ENCODE data around the gene ASPHD1. TPM values are rescaled to one million over a fixed set of nuclear protein-coding genes. Genes with fewer than 3 reads are reported as not detected.

ASPHD1 gene
- total and polyA plus RNA-seq, 2 of the 8 experiments (the other 6 are each of a cell fraction or from before 2014, with no cell fraction given) = 14.5 to 18.6 TPM

DNA sequence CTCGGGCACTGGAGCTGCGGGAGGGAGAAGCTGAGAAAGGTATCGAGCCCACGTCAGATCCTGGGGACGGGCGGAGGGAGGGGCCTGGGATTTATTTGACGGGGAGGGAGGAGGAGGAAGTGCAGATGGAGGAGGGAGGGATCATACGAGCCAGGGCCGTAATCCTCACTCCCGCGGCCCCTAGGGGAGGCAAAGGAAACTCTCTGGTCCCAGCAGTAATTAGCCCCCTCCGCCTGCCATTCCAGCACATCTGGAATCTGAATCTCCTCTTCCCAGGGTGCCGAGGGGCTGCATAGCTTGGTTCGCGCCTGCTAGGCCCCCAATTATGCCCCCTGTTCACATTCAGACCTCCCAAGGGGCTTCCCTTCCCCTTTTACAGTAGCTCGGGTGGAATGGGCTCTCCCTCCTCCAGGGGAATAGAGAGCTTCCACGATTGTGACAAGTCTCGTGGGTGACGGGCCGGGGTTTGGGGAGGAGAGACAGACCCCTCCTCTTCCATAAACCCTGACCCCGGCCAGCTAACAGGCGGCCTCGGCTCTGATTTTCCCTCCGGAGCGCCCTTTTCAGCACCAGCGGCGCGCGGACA is 679 bp upstream of the ASPHD1 start, which contains the start of gene SEZ6L2:
SEZ6L2 (minus strand) TSS at position 35 of the 586 bp plus-strand sequence. CDS start 531 bp downstream, outside the sequence.
- Histone ChIP-seq H3K4me3 (ENCODE audit: extremely low read depth in 1 of 4, insufficient read depth in 2 of 4, low read depth in 3 of 4, low read length in 4 of 4) (peak within 1 kb of the TSS; percentile 59 to 99 (median 90)), H2BK120ac (replicated peaks; ENCODE audit: low read depth, low read length) (no peak within 1 kb of the TSS), H3K4me1 (replicated peaks in 1 of 4; ENCODE audit: control insufficient read depth in 3 of 4, insufficient read depth in 4 of 4, low read length in 3 of 4) (peaks cover 0 to 14% (median 3%) of the 10 kb centered on the region in 4 experiments; a peak in 6 of 7 replicates), H2BK20ac (ENCODE audit: low read length) (no peak within 1 kb of the TSS; the same call in 1 of the 2 replicates), H3K9ac (replicated peaks in 1 of 4; ENCODE audit: extremely low read depth in 1 of 4, low read depth in 3 of 4, low read length in 3 of 4) (peak within 1 kb of the TSS in 3 of 4 experiments; percentile 51 to 73 (median 70); a peak in 6 of 7 replicates), H4K20me1 (replicated peaks in 1 of 2; ENCODE audit: control insufficient read depth in 1 of 2, insufficient read depth in 2 of 2, low read length in 2 of 2) (peaks cover 0 to 3% of the 10 kb centered on the region in 2 experiments), H4K91ac (replicated peaks; ENCODE audit: insufficient read length, low read length) (no peak within 1 kb of the TSS), H3K79me1 (ENCODE audit: low read depth, low read length) (0 out of 2 replicates have a peak, but pooled peaks cover 2% of the 10 kb centered on the region), H3K4ac (replicated peaks; ENCODE audit: insufficient read length, low read depth, low read length) (peak within 1 kb of the TSS; percentile 94), H3K23ac (ENCODE audit: insufficient read length) (no peak within 1 kb of the TSS), H2AFZ (ENCODE audit: low read length) (peak within 1 kb of the TSS; percentile 23; the same call in 1 of the 2 replicates), H3K14ac (ENCODE audit: insufficient read length) (no peak within 1 kb of the TSS), H2BK5ac (ENCODE audit: low read depth, low read length) (peak within 1 kb of the TSS; percentile 75; the same call in 1 of the 2 replicates), H2BK15ac (ENCODE audit: low read length) (no peak within 1 kb of the TSS), H2AK5ac (ENCODE audit: low read depth, low read length) (no peak within 1 kb of the TSS), H3K4me2 (ENCODE audit: insufficient read depth in 1 of 2, low read depth in 2 of 2, low read length in 2 of 2) (peak within 1 kb of the TSS; percentile 87 to 99), H3K36me3 (ENCODE audit: control insufficient read depth in 2 of 4, insufficient read depth in 4 of 4, low read length in 3 of 4) (peaks cover 0 to 1% (median 0%) of the 10 kb centered on the region in 4 experiments; a peak in 2 of 8 replicates), H4K8ac (ENCODE audit: extremely low read depth, insufficient read depth, low read length) (peak within 1 kb of the TSS; percentile 62), H3K9me3 (ENCODE audit: insufficient read depth in 2 of 2, low read depth in 1 of 2, low read length in 1 of 2) (no peaks in the 10 kb centered on the region), H3K27me3 (replicated peaks in 1 of 4; ENCODE audit: control insufficient read depth in 3 of 4, extremely low read depth in 1 of 4, insufficient read depth in 3 of 4, low read length in 3 of 4) (no peaks in the 10 kb centered on the region), H3K79me2 (ENCODE audit: control insufficient read depth in 1 of 2, insufficient read depth in 2 of 2, low read length in 2 of 2) (no peaks in the 10 kb centered on the region), H3K56ac (replicated peaks; ENCODE audit: insufficient read length, low read depth, low read length) (no peak within 1 kb of the TSS), H3K27ac (ENCODE audit: low read depth, low read length) (peak within 1 kb of the TSS; percentile 67), H3K18ac (ENCODE audit: extremely low read depth, low read length) (peak within 1 kb of the TSS; percentile 83), H2BK12ac (ENCODE audit: low read depth, low read length) (0 out of 2 replicates have a peak within 1 kb of the TSS, but pooled peaks have one; percentile 68), H4K5ac (ENCODE audit: insufficient read length, low read depth, low read length) (no peak within 1 kb of the TSS), H3K23me2 (ENCODE audit: low read depth, low read length) (peaks cover 24% of the 10 kb centered on the region)
- FAIRE-seq (no peak), DNase-seq (ENCODE audit: low read depth in 1 of 2, low spot score in 2 of 2) (peak; percentile 86 to 95)
- ChIA-PET CTCF (ENCODE audit: partially characterized antibody) (interaction anchor here (1.0 to 2.9 kb wide), 9 partner anchors 11 to 132 kb away, joined by 3 to 14 read pairs (median 5); partner anchors contain the start of genes CDIPT, TAOK2 and TLCD3B), POLR2A (ENCODE audit: partially characterized antibody) (interaction anchor here (0.9 to 5.7 kb wide), 18 partner anchors 11 to 199 kb away, joined by 3 to 52 read pairs (median 4); partner anchors contain the start of genes ALDOA, CDIPT, KCTD13 and TLCD3B)
- WGBS, 2 experiments (ENCODE audit: extremely low coverage in 1 of 2, insufficient coverage in 1 of 2, insufficient read length in 1 of 2, insufficient replicate concordance in 2 of 2, low coverage in 1 of 2, low lambda C conversion rate in 2 of 2, missing lambda C conversion rate in 1 of 2) = 0% methylated on average over 8 of the region's 29 CpGs; no CpG with 5 or more reads in 1 of the 2 experiments
- TF ChIP-seq SP4 (IDR thresholded peaks at IDR 0.05; ENCODE audit: low read length) (no peak; the same call in 1 of the 2 replicates), ASH2L (IDR thresholded peaks at IDR 0.05; ENCODE audit: low read length) (peak; percentile 34), JUN (IDR thresholded peaks at IDR 0.05; ENCODE audit: low read depth, low read length) (no peak), NRF1 (IDR thresholded peaks at IDR 0.05; ENCODE audit: low read depth, low read length) (no peak), KDM1A (IDR thresholded peaks at IDR 0.05; ENCODE audit: borderline replicate concordance, low read length) (no peak), POLR2A (IDR thresholded peaks at IDR 0.05; ENCODE audit: control extremely low read depth in 1 of 2, low read depth in 2 of 2, low read length in 2 of 2) (0 out of 3 replicates have a peak, but pooled peaks of 1 of the 2 experiments have one; percentile 5), EP300 (IDR thresholded peaks at IDR 0.05; ENCODE audit: borderline replicate concordance in 1 of 2, low read depth in 2 of 2, low read length in 2 of 2) (no peak), SP1 (IDR thresholded peaks at IDR 0.05; ENCODE audit: low read depth, low read length) (peak; percentile 31; the same call in 1 of the 2 replicates)
- TF ChIP-seq, protein P1, sequence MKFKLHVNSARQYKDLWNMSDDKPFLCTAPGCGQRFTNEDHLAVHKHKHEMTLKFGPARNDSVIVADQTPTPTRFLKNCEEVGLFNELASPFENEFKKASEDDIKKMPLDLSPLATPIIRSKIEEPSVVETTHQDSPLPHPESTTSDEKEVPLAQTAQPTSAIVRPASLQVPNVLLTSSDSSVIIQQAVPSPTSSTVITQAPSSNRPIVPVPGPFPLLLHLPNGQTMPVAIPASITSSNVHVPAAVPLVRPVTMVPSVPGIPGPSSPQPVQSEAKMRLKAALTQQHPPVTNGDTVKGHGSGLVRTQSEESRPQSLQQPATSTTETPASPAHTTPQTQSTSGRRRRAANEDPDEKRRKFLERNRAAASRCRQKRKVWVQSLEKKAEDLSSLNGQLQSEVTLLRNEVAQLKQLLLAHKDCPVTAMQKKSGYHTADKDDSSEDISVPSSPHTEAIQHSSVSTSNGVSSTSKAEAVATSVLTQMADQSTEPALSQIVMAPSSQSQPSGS (IDR thresholded peaks at IDR 0.05; ENCODE audit: low read length) = no peak
- TF ChIP-seq, protein P2, sequence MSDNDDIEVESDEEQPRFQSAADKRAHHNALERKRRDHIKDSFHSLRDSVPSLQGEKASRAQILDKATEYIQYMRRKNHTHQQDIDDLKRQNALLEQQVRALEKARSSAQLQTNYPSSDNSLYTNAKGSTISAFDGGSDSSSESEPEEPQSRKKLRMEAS (IDR thresholded peaks at IDR 0.05) = no peak

All from H1 (cell line).